ENCODE measurements around the gene SLC24A4.

DNA sequence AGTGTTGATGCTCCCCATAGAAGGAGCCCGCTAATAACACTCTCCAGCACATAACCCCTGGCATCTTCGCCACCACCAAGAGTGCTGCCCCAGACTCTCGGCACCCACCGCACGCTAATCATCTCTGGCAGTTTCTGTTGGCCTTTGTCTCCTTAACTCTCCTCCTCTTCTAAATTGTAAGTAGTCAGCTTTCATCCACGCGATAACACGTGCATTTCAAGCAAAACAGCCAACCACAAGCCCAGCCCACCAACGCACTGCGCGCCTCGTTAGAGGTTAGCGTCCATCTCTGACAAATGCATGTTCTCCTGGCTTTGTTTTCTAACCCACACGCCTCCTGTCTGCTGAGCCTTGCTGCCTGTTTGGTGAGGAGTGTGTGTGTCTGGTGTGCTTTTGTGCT is 129.5 kb downstream of the SLC24A4 start:
- TF ChIP-seq CTCF (IDR thresholded peaks at IDR 0.05; ENCODE audit: insufficient read depth, low read length, poor library complexity, severe bottlenecking) (no peak), EZH2phosphoT487 (conservative IDR thresholded peaks at IDR 0.05; ENCODE audit: low read length) (no peak)
